ENCODE results near the gene SAP30BP. TPM values are rescaled to one million over a fixed set of nuclear protein-coding genes. Genes with fewer than 3 reads are reported as not detected.

SAP30BP gene
- total and polyA plus RNA-seq, 2 of the 13 experiments (the other 11 are each of a cell fraction or from before 2014, with no cell fraction given): 67.7 to 99.4 TPM

GRCh38 chr17:75720656-75721462 is 53.7 kb downstream of the SAP30BP start, which contains the start of gene ITGB4 (continued):
- TF ChIP-seq, protein P1, sequence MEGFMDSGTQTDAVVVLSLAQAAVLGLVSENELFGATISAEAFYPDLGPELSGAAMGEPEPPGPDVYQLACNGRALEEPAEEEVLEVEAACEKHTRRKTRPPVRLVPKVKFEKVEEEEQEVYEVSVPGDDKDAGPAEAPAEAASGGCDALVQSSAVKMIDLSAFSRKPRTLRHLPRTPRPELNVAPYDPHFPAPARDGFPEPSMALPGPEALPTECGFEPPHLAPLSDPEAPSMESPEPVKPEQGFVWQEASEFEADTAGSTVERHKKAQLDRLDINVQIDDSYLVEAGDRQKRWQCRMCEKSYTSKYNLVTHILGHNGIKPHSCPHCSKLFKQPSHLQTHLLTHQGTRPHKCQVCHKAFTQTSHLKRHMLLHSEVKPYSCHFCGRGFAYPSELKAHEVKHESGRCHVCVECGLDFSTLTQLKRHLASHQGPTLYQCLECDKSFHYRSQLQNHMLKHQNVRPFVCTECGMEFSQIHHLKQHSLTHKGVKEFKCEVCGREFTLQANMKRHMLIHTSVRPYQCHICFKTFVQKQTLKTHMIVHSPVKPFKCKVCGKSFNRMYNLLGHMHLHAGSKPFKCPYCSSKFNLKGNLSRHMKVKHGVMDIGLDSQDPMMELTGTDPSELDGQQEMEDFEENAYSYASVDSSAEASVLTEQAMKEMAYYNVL (CRISPR knock-in tag; IDR thresholded peaks at IDR 0.05; ENCODE audit: borderline replicate concordance): no peak
- TF ChIP-seq HOXA9 (CRISPR knock-in tag; IDR thresholded peaks at IDR 0.05; ENCODE audit: borderline replicate concordance): no peak
- TF ChIP-seq HIVEP1 (CRISPR knock-in tag; IDR thresholded peaks at IDR 0.05): no peak; the same call in 1 of the 2 replicates
- no peak for TF ChIP-seq MTA1 (CRISPR knock-in tag; IDR thresholded peaks at IDR 0.05; ENCODE audit: borderline replicate concordance)
- TF ChIP-seq, protein P2, sequence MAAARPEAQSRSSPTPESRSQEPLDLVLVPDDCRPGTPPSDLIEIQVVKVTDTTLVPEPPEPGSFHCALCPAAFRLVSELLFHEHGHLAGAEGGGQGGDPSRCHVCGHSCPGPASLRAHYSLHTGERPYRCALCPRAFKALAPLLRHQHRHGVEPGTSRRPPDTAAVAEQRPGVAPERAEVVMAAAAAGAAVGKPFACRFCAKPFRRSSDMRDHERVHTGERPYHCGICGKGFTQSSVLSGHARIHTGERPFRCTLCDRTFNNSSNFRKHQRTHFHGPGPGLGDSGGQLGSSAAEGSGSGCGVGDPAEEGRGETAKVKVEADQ (CRISPR knock-in tag; IDR thresholded peaks at IDR 0.05; ENCODE audit: borderline replicate concordance): 0 out of 2 replicates have a peak, but pooled peaks have one; percentile 52
- TF ChIP-seq CEBPG (CRISPR knock-in tag; IDR thresholded peaks at IDR 0.05): no peak
- TF ChIP-seq TOE1 (CRISPR knock-in tag; IDR thresholded peaks at IDR 0.05): no peak
- no peak for TF ChIP-seq ZIK1 (CRISPR knock-in tag; IDR thresholded peaks at IDR 0.05; ENCODE audit: borderline replicate concordance, low read depth)
- TF ChIP-seq ZNF713 (CRISPR knock-in tag; IDR thresholded peaks at IDR 0.05): no peak
- TF ChIP-seq ESRRA (CRISPR knock-in tag; IDR thresholded peaks at IDR 0.05; ENCODE audit: low read depth): no peak
- no peak for TF ChIP-seq ZBTB7A (CRISPR knock-in tag; IDR thresholded peaks at IDR 0.05)
- TF ChIP-seq ZKSCAN5 (CRISPR knock-in tag; IDR thresholded peaks at IDR 0.05): no peak
- no peak for TF ChIP-seq CREBL2 (CRISPR knock-in tag; IDR thresholded peaks at IDR 0.05; ENCODE audit: borderline replicate concordance)
- TF ChIP-seq HNRNPH1 (optimal IDR thresholded peaks at IDR 0.05; ENCODE audit: low read depth, low read length): no peak
- no peak for TF ChIP-seq KDM1A (CRISPR knock-in tag; IDR thresholded peaks at IDR 0.05)
- 0 out of 2 replicates have a peak, but pooled peaks have one; percentile 9 for TF ChIP-seq ZNF331 (CRISPR knock-in tag; IDR thresholded peaks at IDR 0.05)
- TF ChIP-seq ZNF547 (CRISPR knock-in tag; IDR thresholded peaks at IDR 0.05): no peak
- TF ChIP-seq, protein P3, sequence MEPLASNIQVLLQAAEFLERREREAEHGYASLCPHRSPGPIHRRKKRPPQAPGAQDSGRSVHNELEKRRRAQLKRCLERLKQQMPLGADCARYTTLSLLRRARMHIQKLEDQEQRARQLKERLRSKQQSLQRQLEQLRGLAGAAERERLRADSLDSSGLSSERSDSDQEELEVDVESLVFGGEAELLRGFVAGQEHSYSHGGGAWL (CRISPR knock-in tag; IDR thresholded peaks at IDR 0.05): no peak; the same call in 1 of the 2 replicates
- no peak for TF ChIP-seq ZNF251 (CRISPR knock-in tag; IDR thresholded peaks at IDR 0.05)
- TF ChIP-seq, protein P4, sequence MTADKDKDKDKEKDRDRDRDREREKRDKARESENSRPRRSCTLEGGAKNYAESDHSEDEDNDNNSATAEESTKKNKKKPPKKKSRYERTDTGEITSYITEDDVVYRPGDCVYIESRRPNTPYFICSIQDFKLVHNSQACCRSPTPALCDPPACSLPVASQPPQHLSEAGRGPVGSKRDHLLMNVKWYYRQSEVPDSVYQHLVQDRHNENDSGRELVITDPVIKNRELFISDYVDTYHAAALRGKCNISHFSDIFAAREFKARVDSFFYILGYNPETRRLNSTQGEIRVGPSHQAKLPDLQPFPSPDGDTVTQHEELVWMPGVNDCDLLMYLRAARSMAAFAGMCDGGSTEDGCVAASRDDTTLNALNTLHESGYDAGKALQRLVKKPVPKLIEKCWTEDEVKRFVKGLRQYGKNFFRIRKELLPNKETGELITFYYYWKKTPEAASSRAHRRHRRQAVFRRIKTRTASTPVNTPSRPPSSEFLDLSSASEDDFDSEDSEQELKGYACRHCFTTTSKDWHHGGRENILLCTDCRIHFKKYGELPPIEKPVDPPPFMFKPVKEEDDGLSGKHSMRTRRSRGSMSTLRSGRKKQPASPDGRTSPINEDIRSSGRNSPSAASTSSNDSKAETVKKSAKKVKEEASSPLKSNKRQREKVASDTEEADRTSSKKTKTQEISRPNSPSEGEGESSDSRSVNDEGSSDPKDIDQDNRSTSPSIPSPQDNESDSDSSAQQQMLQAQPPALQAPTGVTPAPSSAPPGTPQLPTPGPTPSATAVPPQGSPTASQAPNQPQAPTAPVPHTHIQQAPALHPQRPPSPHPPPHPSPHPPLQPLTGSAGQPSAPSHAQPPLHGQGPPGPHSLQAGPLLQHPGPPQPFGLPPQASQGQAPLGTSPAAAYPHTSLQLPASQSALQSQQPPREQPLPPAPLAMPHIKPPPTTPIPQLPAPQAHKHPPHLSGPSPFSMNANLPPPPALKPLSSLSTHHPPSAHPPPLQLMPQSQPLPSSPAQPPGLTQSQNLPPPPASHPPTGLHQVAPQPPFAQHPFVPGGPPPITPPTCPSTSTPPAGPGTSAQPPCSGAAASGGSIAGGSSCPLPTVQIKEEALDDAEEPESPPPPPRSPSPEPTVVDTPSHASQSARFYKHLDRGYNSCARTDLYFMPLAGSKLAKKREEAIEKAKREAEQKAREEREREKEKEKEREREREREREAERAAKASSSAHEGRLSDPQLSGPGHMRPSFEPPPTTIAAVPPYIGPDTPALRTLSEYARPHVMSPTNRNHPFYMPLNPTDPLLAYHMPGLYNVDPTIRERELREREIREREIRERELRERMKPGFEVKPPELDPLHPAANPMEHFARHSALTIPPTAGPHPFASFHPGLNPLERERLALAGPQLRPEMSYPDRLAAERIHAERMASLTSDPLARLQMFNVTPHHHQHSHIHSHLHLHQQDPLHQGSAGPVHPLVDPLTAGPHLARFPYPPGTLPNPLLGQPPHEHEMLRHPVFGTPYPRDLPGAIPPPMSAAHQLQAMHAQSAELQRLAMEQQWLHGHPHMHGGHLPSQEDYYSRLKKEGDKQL (CRISPR knock-in tag; IDR thresholded peaks at IDR 0.05; ENCODE audit: low read depth): no peak
- TF ChIP-seq ZNF607 (CRISPR knock-in tag; IDR thresholded peaks at IDR 0.05; ENCODE audit: borderline replicate concordance): no peak
